ENCODE measurements around the gene DEPDC7.

Gene DEPDC7

DNA sequence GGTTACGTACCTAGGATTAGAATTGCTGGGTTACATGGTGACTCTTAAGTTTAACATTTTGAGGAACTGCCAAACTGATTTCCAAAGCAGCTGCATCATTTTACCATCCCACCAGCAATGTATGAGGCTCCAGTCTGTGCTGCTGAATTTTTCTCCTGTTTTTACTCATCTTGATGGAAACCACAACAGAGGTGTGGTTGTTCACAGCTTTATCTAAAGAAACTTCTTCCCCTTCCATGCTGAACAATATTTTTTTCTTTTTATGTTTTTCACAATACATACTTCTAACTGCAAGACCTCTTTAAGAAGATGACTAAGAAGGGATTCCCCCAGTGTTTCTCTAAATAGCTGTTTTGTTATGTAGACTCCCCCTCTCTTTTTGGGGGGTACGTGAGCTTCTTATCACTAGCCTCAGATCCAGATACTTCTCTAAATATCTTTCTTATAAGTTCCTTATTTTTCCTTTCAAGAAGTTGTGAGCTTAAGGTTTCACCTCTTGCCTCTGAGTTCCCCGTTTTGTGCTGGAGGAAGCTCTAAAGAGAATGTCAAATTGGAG lies 47.7 kb downstream of the DEPDC7 start:
- no peak for FAIRE-seq

DNA sequence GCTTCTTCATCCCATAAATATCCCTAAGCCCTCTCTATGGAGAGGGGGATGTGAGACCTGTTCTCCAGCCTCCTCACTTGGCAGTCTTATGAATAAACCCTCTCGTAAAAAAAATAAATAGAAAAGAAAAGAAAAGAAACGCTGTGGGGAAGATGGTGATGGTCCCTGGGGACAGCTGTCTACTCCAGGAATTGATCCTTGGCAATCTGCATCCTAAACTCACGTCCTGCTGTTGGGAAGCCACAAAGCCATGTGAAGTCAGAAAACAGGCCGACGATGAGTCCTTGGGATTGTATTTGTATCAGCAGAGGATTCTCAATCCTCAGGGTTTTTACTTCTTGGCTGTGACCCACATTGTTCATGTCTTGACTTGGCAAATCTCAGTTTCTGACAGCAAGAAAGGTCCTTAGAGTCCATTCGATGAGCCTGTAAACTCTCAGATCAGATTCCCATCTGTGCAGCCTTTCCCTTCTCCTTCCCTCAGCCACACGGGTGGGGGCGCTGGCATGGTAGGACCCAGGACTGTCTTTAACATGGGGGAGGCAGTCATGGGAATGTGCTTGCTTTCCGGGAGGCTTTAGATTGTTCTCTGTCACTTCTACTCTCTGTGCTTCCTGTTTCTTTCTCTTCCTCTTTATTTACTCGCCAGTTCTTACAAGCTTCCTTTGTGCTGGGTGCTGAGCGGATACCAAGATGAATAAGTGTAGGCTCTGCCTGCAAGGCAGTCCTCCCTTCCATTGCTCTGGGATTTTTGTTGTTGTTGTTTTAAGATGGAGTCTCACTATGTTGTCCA lies 48.6 kb downstream of the DEPDC7 start:
- no peak for FAIRE-seq

DNA sequence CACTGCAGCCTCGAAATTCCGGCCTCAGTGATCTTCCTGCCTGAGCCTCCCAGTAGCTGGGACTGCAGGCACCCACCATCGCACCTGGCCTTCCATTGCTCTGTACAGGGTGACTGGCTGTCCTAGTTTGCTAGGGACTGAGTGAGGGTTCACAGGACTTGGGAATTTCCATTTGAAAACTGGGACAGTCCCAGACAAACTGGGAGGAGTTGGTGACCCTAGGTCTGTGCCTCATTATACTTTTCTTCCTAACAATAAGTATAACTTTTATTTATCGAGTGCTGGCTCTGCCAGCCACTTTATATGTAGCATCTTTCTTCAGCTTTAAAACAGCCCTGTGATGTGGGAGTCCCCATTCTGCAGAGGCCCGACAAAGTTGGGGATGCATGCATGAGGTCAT lies 49.2 kb downstream of the DEPDC7 start:
- FAIRE-seq, result no peak

DNA sequence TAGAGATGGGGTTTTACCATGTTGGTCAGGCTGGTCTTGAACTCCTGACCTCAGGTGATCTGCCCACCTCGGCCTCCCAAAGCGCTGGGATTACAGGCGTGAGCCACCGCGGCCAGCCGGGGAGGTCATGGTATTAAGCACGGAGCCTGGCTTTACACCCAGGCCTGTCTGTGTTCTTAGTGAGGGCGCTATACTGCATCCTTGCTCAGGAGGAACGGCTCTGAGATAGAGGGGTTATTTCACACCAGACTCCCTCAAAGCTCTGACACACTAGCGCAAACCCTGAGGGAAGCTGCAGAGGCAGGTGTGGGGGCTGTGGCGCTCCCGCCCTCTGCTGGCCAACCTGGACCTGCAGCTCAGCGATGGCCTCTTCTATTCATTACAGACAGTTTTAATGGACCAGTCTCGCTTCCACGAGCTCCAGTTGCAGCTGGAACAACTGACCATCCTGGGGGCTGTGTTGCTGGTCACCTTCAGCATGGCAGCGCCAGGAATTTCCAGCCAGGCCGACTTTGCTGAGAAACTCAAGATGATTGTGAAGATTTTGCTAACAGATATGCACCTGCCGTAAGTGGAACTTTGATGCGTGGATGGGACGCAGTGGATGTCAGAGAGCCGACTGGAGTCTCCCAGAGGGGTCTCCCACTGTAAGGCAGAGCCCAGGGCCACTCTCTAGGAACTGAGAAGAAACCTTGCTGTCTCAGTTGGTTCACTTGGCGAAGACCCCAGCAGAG lies 49.9 kb downstream of the DEPDC7 start:
- FAIRE-seq, result no peak

DNA sequence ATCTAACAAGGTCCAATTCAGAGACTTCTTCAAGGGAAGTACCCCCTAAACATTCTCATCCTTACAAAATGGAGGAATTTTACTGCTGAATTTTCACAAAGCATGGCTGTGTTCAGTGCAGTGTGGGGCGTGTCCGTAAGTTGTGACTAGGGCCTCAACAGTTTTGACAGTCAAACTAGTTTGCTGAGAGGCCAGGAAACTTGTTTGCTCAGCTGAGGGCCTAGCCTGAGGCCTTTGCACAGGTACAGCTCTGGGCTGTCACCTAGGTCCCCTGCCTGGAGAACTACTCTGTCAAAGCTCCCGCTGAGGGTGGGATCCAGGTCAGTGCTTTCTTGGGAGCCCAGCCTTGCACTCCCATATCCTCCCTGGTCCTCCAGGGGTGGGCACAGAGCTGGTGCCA lies 51.6 kb downstream of the DEPDC7 start:
- no peak for FAIRE-seq

DNA sequence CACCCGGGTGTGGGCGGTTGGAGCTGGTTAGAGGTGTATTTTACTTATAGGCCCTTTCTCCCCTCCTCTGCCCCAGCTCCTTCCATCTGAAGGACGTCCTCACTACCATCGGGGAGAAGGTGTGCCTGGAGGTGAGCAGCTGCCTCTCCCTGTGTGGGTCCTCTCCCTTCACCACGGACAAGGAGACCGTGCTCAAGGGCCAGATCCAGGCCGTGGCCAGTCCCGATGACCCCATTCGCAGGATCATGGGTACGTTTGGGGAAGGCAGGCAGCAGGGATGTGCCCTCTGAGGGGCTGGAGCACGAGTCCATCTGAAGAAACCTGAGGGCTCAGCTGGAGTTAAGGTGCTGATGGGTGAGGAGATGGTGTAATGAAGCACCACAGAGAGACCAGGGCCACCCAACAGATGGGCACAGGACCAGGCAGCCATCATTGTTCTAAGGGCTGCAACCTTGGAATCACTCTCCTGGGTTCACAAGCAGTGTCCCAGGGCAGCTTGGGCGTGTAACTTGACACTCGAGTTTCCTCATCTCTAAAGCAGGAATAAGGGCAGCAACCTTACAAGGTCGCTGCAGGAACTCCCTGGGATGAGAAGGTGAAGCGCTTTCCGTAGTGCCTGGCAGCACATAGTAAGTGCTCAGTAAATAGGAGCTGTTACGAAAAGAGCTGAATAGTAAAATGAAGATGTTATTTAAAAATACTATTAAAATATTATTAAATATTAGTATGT lies 53.1 kb downstream of the DEPDC7 start:
- FAIRE-seq, result no peak

DNA sequence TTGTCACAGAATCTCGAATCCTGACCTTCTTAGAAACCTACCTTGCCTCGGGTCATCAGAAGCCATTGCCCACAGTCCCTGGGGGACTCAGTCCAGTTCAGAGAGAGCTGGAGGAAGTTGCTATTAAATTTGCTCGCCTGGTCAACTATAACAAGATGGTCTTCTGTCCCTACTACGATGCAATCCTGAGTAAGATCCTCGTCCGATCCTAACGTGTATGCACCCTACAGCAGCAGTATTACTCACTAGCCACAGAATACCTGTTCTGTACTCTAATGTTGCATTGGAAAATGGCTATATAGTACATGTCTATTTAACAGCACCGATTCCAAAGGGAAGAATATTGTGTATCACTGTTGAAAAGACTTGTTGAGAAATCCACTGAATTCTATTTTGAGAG lies 56.8 kb downstream of the DEPDC7 start:
- no peak for FAIRE-seq
